ENCODE results near the gene SOX5.

DNA sequence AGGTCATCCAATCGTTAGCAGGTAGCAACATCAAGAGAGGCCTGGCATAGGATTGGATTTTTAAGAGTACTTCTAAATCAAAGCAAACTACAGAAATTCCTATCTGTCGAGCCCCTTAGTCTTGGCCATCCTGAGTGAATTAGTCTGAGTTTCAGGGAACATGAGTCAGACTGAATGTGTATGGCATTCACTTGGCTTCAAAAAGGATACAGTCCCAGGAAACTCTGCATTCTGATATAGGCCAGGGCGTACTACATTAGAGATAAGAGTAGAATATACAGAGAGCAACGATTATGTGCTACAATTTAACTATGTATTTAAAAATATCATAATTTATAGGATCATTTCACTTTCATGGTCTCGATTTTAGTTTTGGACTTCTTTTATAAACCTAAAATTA is 242.2 kb downstream of the SOX5 start:
- no peak for TF ChIP-seq CTCF (IDR thresholded peaks at IDR 0.05)
- no peak for TF ChIP-seq POLR2A (IDR thresholded peaks at IDR 0.05)
